Aorta (tissue), 5 donors: ENCODE measurements around the gene KCNA5. TPM values are rescaled to one million over a fixed set of nuclear protein-coding genes. Genes with fewer than 3 reads are reported as not detected.

ENCODE experiments used
- ATAC-seq: fragments of 200-7000 bp; cut with Tn5 transposase; one replicate; pipeline ENCODE4 v1.9.1; 2022; ENCODE audit warnings: moderate library complexity; ENCODE audit not compliant: low FRiP score
- DNase-seq, 2 donors: peaks; one replicate each; pipeline ENCODE4 v3.0.0-alpha.2; 2020
- H3K27ac ChIP-seq, 2 donors: one replicate each; pipeline ENCODE4 v1.5.1; 2013; ENCODE audit warnings: low read length in 2 of 2, mild to moderate bottlenecking in 2 of 2, moderate library complexity in 2 of 2, control low read depth in 1 of 2, inconsistent platforms in 1 of 2, low read depth in 1 of 2
- H3K27me3 ChIP-seq, 2 donors: one replicate each; pipeline ENCODE4 v1.6.1; 2013; ENCODE audit warnings: control low read depth in 1 of 2, low read length in 1 of 2, mild to moderate bottlenecking in 1 of 2, moderate library complexity in 1 of 2; ENCODE audit not compliant: insufficient read depth in 2 of 2, control insufficient read depth in 1 of 2
- H3K36me3 ChIP-seq, 2 donors: one replicate each; pipeline ENCODE4 v1.6.1; 2013; ENCODE audit warnings: control low read depth in 1 of 2, low read length in 1 of 2, mild to moderate bottlenecking in 1 of 2; ENCODE audit not compliant: insufficient read depth in 2 of 2, control insufficient read depth in 1 of 2
- H3K4me1 ChIP-seq, 2 donors: one replicate each; pipeline ENCODE4 v1.6.1; 2013; ENCODE audit warnings: low read length in 2 of 2, control low read depth in 1 of 2, mild to moderate bottlenecking in 1 of 2, moderate library complexity in 1 of 2; ENCODE audit not compliant: insufficient read depth in 2 of 2, control insufficient read depth in 1 of 2
- H3K4me3 ChIP-seq, 2 donors: one replicate each; pipeline ENCODE4 v1.5.1; 2013; ENCODE audit warnings: low read length in 2 of 2, control low read depth in 1 of 2, mild to moderate bottlenecking in 1 of 2
- H3K9me3 ChIP-seq: one replicate; pipeline ENCODE4 v1.6.1; 2013; ENCODE audit warnings: mild to moderate bottlenecking, low read length; ENCODE audit not compliant: control insufficient read depth
- WGBS, 2 donors: extraction: QIAGEN DNeasy Blood & Tissue Kit; methylation state at CpG; one replicate each; pipeline ENCODE4 v1.1.7; 2013; 5-methylcytosine and 5-hydroxymethylcytosine counted together
- intact Hi-C, 2 donors: fragments of 100-400 bp; cut with DNase I; formaldehyde crosslinking; loops; one replicate each; pipeline versions ENCODE4 v1.14.2 to v1.15.0; 2022
- polyA plus RNA-seq, 2 donors: library from polyadenylated mRNA; stranded (reverse); fragments of 200-250 nt; gene quantifications; one replicate each; pipeline ENCODE4 v1.2.3, GENCODE V29; 2013
- total RNA-seq, 2 donors: library from RNA; stranded (reverse); fragmentation: NEBNext Ultra II Directional; extraction: Animal tissue kit (Norgen Biotek cat#: 25700); gene quantifications; one replicate each; pipeline ENCODE4 v1.2.1, GENCODE V29; 2021
- donor health status: healthy with polysubstance abuse.
- donor health status: Bipolar disorder and iron deficiency.
- donor health status: DM: no; HTN: no; CAD: no.
- donor health status: DM: no; HTN: no; CAD: no.
- donor health status: DM: yes; HTN: yes; CAD: no.

Gene KCNA5
- total and polyA plus RNA-seq, 4 donors, result 2.4 to 84.9 (median 49.1) TPM

DNA sequence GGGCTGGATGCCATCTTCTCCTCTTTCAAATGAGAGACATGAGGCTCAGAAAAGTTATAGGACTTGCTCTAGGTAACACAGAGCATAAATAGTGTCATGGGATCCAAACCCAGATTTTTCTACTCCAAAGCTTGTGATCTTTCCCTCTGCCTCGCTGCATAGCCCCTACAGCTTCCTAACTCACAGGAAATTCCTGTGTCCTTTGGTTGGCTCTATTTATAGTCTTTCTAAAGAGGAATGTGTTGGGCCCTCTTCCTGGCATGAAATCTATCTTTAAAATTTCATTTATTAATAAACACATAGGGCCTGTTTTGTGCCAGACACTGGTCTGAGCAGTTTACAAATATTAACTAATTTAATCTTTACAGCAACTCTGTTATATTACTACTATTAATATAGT lies 9.8 kb upstream of the KCNA5 start:
- DNase-seq (no peak), ATAC-seq (no peak)
- intact Hi-C loops, result no loop called here
- no peaks in the 10 kb centered on the region for H3K36me3 ChIP-seq
- WGBS, 2 donors, result 0 to 6% methylated on average over 1 of the region's 1 CpG
- H3K4me3 ChIP-seq, result no peak overlapping the region
- H3K4me1 ChIP-seq, result no peaks in the 10 kb centered on the region
- no peaks in the 10 kb centered on the region for H3K27me3 ChIP-seq
- peak overlapping the region; percentile 54 to 66 for H3K27ac ChIP-seq
- H3K9me3 ChIP-seq, result no peaks in the 10 kb centered on the region

DNA sequence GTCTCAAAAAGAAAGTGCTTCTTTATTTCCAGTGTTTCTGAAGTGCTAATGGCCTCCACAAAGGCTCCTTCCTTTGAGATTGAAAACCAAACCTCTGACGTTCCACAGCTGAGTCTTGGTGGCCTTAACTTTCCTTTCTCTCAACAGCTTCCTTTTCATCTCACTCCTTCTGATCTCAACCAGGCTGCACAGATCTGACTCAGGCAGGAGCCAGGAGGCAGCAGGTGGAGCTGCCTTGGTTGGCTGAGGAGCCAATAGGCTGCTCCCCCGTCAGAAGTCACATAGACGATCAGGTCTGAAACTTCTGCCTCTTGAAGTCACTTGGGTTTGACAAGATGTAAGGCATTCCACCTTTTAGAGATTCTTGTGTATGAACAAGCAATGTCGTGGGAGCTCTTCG lies 9.1 kb upstream of the KCNA5 start:
- Histone ChIP-seq H3K4me3 (no peak overlapping the region), H3K4me1 (no peaks in the 10 kb centered on the region), H3K36me3 (no peaks in the 10 kb centered on the region), H3K27ac (peak overlapping the region; percentile 54 to 97), H3K27me3 (no peaks in the 10 kb centered on the region), H3K9me3 (no peaks in the 10 kb centered on the region)
- DNase-seq (no peak), ATAC-seq (no peak)
- 53 to 58% methylated on average over 5 of the region's 5 CpGs for WGBS, 2 donors
- intact Hi-C loops, result no loop called here

DNA sequence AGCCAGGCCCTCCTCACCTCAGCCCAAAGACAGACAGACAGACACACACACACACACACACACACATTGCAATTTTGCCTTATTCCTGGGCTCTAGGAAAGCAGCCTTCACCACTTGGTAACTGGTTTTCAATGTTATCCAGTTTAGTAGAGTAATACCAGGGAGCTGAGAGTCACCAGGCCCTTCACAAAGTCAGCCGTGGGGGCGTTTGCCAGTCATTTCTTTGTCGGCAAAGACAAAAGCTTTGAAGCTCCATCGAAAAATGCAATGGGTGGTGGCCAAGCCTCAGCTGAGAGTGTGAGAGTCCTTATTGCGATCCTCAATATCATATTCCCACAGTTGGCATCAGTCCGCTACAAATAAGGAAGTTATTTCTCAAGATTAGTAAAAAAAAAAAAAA lies 8.1 kb upstream of the KCNA5 start:
- ATAC-seq, result no peak
- no peak overlapping the region for H3K27ac ChIP-seq
- intact Hi-C loops, result no loop called here

DNA sequence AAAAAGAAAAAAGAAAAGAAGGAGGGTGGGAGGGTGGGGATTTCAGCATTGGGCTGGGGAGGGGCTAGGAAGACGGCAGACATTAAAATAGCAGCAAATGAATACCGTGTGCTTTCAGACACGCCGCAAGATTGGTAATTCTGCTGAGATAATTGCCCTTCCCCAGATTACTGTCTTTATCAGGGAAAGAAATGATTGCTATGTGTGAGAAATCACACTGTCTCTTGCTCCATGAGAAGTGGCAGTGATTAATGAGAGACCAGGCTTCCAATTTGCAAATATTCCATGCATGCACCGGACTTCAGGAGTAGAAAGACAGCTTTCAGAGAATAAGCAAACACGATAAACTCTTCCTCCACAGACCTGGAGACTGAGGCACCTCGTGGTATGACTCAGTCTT lies 7.6 kb upstream of the KCNA5 start:
- Histone ChIP-seq H3K27ac (no peak overlapping the region), H3K9me3 (no peaks in the 10 kb centered on the region), H3K27me3 (no peaks in the 10 kb centered on the region), H3K4me1 (no peaks in the 10 kb centered on the region), H3K4me3 (no peak overlapping the region), H3K36me3 (no peaks in the 10 kb centered on the region)
- ATAC-seq (no peak), DNase-seq (no peak)
- intact Hi-C loops, result no loop called here
- 79 to 87% methylated on average over 7 of the region's 7 CpGs for WGBS, 2 donors

More for the DNA sequence above, 8.1 kb upstream of the KCNA5 start:
- WGBS, 2 donors, result 86% methylated on average over 6 of the region's 6 CpGs
- H3K4me3 ChIP-seq, result no peak overlapping the region
- no peak for DNase-seq
- no peaks in the 10 kb centered on the region for H3K9me3 ChIP-seq
- no peaks in the 10 kb centered on the region for H3K36me3 ChIP-seq
- H3K4me1 ChIP-seq, result no peaks in the 10 kb centered on the region
- no peaks in the 10 kb centered on the region for H3K27me3 ChIP-seq

DNA sequence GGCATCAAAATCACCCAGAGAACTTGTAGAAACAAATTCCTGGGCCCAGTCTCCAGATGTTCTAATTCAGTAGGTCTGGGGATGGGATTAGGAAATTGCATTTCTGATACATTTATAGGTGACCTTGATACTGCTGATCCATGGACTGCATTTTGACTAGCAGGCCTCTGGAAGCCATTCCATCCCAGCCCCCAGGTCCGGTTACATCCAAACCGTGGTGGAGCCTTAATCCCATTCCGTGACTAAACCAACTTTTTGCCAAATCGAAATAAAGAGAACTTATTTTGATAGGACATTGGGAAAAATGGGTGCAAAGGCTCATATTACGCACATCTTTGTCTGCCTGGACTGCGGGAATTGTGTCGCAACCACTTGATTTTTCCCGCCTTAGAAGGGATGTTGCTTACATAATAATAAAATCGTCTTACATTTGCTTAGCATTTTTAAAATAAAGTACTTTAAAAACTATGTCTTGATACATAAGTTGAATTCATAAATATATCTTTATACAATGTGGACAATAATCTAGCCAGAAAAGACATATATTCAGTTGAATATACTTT lies 5.8 kb upstream of the KCNA5 start:
- DNase-seq, result no peak
- no peak overlapping the region for H3K4me3 ChIP-seq
- WGBS, 2 donors, result 95 to 96% methylated on average over 9 of the region's 9 CpGs
- intact Hi-C loops, result no loop called here
- H3K27ac ChIP-seq, result no peak overlapping the region
- no peaks in the 10 kb centered on the region for H3K9me3 ChIP-seq
- no peak for ATAC-seq
- no peaks in the 10 kb centered on the region for H3K36me3 ChIP-seq
- peaks cover 0 to 3% of the 10 kb centered on the region in 2 donors for H3K4me1 ChIP-seq
- H3K27me3 ChIP-seq, result no peaks in the 10 kb centered on the region

DNA sequence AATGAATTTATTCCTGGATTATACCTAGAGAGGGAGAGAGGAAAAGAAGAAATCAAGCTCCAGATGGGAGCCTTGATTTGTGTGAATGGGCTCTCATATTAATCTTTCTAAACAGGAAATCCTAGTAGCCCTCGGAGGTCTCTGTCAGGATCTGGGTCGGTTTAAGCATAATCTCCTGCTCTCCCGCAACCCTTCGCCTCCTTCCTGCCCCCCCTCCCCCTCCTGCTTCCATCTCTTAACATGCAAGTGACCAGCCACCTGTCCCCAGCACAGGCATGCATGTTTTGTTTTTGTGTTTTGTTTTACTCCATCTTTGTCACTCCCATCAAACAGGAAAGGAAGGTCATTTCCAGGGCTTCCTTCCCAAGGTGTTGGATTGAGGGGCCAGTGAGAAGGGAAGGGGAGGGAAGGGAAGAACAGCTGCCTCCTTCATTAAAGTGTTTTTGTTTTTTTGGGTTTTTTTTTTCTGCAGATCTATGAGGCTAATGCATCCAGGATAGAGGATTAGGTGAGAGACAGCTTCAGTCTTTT lies 4.8 kb upstream of the KCNA5 start:
- Histone ChIP-seq H3K27ac (no peak overlapping the region), H3K9me3 (no peaks in the 10 kb centered on the region), H3K4me3 (no peak overlapping the region), H3K36me3 (no peaks in the 10 kb centered on the region), H3K4me1 (peaks cover 0 to 4% of the 10 kb centered on the region in 2 donors), H3K27me3 (no peaks in the 10 kb centered on the region)
- WGBS, 2 donors, result 85 to 87% methylated on average over 4 of the region's 4 CpGs
- ATAC-seq (no peak), DNase-seq (no peak)
- intact Hi-C loops, result no loop called here

DNA sequence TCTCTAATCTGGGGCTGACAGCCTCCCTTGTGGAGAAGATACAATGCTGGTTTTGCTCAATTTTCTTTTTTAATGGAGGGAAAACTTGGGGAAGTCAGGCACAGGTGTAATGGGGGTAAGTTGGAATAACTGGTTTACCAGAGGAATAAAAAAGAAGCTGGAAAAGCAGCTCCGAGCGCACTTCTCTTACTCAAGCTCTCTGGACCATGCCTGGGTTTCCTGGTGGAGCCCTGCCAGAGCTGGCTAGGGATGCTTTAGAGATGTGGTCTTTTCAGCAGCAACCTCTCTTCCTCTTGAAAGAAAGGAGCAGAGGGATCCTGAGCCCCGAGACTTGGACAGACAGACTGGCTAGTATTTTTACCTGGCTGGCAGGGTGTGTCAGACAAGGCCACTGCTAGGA lies 3.9 kb upstream of the KCNA5 start:
- WGBS, 2 donors, result 57 to 61% methylated on average over 3 of the region's 3 CpGs
- ATAC-seq (no peak), DNase-seq (no peak)
- no peaks in the 10 kb centered on the region for H3K36me3 ChIP-seq
- intact Hi-C loops, result loop anchor here (2.0 to 5.0 kb wide), 2 partner anchors 13 to 42 kb away; no protein-coding TSS in a partner anchor
- no peak overlapping the region for H3K4me3 ChIP-seq
- peaks cover 0 to 4% of the 10 kb centered on the region in 2 donors for H3K4me1 ChIP-seq
- H3K27me3 ChIP-seq, result no peaks in the 10 kb centered on the region
- no peak overlapping the region for H3K27ac ChIP-seq
- H3K9me3 ChIP-seq, result no peaks in the 10 kb centered on the region

DNA sequence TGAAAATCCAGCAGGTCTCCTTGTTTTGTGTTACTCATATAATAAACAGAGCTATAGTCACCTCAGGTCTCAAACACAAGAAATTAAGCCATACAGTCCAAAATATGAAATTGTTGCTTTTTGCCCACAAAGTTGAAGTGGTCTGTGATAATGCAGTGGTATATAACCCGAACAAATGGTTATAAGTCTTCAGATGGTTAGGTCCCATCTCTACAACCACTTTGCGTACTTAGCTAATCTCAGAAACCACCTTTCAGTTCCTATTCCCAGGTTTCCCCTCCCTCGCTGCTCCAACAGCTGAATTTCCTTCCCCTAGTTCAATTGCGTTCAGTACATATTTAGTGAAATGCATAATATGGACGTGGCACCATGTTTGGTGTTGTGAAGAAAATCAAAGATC lies 3.3 kb upstream of the KCNA5 start:
- WGBS, 2 donors, result 74 to 77% methylated on average over 5 of the region's 5 CpGs

More for the DNA sequence above, 3.3 kb upstream of the KCNA5 start:
- no peak for DNase-seq
- Histone ChIP-seq H3K27ac (no peak overlapping the region), H3K4me3 (no peak overlapping the region), H3K4me1 (peaks cover 0 to 4% of the 10 kb centered on the region in 2 donors), H3K36me3 (no peaks in the 10 kb centered on the region), H3K9me3 (no peaks in the 10 kb centered on the region), H3K27me3 (no peaks in the 10 kb centered on the region)
- intact Hi-C loops, result loop anchor here (2.0 to 5.0 kb wide), 2 partner anchors 14 to 42 kb away; no protein-coding TSS in a partner anchor
- ATAC-seq, result no peak
